ENCODE data around the gene RPL10. TPM values are rescaled to one million over a fixed set of nuclear protein-coding genes. Genes with fewer than 3 reads are reported as not detected.
"Not testable (repeated sequence)": the region's sequence is repeated elsewhere in the genome, so short reads cannot be mapped to it uniquely, and the experiment has no call there.

RPL10 gene
- total RNA-seq, 1 experiment from 2014 or later = 2,445 TPM

DNA sequence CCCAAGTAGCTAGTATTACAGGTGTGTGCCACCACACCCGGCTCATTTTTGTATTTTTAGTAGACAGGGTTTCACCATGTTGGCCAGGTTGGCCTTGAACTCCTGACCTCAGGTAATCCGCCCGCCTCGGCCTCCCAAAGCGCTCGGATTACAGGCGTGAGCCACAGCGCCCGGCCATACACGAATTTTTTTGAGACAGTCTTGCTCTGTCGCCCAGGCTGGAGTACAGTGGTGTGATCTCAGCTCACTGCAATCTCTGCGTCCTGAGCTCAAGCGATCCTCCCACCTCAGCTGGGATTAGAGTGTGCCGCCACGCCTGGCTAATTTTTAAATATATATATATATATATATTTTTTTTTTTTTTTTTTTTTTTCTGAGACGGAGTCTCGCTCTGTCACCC lies 1.8 kb upstream of the RPL10 start:
- H3K27me3 ChIP-seq (replicated peaks; ENCODE audit: insufficient read depth, low read depth, low read length, poor library complexity); H3K4me3 ChIP-seq (ENCODE audit: low read depth, low read length, poor library complexity, severe bottlenecking); BruUV-seq (replicated peaks); CTCF ChIA-PET; POLR2A ChIA-PET (ENCODE audit: low non-redundant PET); H3K4me1 ChIP-seq (ENCODE audit: insufficient read depth, low read length, poor library complexity, severe bottlenecking); H3K9me3 ChIP-seq (ENCODE audit: low read depth, low read length, poor library complexity, severe bottlenecking); DNase-seq (ENCODE audit: low spot score); H3K27ac ChIP-seq (ENCODE audit: low read depth, low read length, poor library complexity, severe bottlenecking): not testable (repeated sequence)
- H3K36me3 ChIP-seq (ENCODE audit: insufficient read depth, low read length, poor library complexity, severe bottlenecking) = peaks cover 25% of the 10 kb centered on the region
- intact Hi-C loops (cut with micrococcal nuclease; ENCODE audit: unreplicated experiment) = loop anchor here (10.0 kb wide), 1 partner anchor 422 kb away; the partner anchor contains the start of genes HCFC1 and TMEM187

DNA sequence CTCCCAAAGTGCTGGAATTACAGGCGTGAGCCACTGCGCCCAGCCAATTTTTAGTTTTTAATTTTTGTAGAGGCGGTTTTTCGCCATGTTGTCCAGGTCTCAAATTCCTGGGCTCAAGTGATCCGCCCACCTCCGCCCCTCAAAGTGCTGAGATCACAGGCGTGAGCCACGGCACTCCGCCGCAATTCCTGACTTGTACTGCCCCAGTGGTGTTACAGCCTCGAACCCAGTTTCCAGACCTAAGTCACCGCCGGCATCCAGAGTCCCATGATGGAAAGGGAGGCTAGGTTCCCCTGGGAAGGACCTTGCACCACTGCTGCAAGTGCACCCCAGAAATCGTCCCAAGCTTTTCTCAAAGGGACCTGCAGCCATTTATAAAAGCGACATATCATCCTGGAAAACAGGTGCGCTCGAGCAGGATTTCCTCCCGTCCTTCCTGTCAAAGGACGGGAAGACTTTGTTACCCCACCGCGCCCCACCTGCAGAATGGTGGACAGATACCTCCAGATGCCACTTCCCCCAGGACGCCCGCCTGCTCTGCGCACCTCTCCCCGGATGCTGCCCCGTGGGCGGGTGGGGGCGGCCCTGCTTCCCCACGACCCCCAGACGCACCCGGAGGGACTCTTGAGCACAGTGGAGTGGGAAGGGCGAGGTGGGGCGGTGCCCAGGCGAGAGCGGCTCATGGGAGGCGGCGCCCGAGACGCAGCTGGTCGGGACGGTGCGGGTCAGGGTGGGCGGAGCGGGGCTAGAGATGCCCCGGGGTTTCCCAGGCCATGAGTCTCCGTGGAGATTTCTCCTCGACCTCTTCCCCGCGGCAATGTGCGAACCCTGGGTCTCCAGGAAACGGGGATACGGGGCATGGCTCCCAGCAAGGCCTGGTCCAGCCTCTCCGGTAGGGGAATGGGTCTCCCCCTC lies 947 bp upstream of the RPL10 start:
- TSS peak; percentile 84 for BruUV-seq (replicated peaks)

GRCh38 chrX:154398668-154399526 lies 720 bp downstream of the RPL10 start:
- intact Hi-C loops (cut with micrococcal nuclease; ENCODE audit: unreplicated experiment) = loop anchor here (10.0 kb wide), 1 partner anchor 424 kb away; the partner anchor contains the start of genes HCFC1 and TMEM187
- TSS peak; percentile 82 for BruUV-seq (replicated peaks)
- Histone ChIP-seq H3K9me3 (ENCODE audit: low read depth, low read length, poor library complexity, severe bottlenecking) (no peaks in the 10 kb centered on the region), H3K36me3 (ENCODE audit: insufficient read depth, low read length, poor library complexity, severe bottlenecking) (peaks cover 25% of the 10 kb centered on the region), H3K4me3 (ENCODE audit: low read depth, low read length, poor library complexity, severe bottlenecking) (peak overlapping the region; percentile 89), H3K4me1 (ENCODE audit: insufficient read depth, low read length, poor library complexity, severe bottlenecking) (no peaks in the 10 kb centered on the region), H3K27me3 (replicated peaks; ENCODE audit: insufficient read depth, low read depth, low read length, poor library complexity) (no peaks in the 10 kb centered on the region), H3K27ac (ENCODE audit: low read depth, low read length, poor library complexity, severe bottlenecking) (peak overlapping the region; percentile 100)
- POLR2A ChIA-PET (ENCODE audit: low non-redundant PET) = no interaction called here
- TF ChIP-seq, protein P1, sequence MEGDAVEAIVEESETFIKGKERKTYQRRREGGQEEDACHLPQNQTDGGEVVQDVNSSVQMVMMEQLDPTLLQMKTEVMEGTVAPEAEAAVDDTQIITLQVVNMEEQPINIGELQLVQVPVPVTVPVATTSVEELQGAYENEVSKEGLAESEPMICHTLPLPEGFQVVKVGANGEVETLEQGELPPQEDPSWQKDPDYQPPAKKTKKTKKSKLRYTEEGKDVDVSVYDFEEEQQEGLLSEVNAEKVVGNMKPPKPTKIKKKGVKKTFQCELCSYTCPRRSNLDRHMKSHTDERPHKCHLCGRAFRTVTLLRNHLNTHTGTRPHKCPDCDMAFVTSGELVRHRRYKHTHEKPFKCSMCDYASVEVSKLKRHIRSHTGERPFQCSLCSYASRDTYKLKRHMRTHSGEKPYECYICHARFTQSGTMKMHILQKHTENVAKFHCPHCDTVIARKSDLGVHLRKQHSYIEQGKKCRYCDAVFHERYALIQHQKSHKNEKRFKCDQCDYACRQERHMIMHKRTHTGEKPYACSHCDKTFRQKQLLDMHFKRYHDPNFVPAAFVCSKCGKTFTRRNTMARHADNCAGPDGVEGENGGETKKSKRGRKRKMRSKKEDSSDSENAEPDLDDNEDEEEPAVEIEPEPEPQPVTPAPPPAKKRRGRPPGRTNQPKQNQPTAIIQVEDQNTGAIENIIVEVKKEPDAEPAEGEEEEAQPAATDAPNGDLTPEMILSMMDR (conservative IDR thresholded peaks at IDR 0.05; ENCODE audit: low read depth, low read length) = peak; percentile 83
- no peak for TF ChIP-seq EZH2 (IDR thresholded peaks at IDR 0.05; ENCODE audit: borderline replicate concordance, low read depth, low read length, poor library complexity, severe bottlenecking)
- CTCF ChIA-PET = no interaction called here
- DNase-seq (ENCODE audit: low spot score) = peak; percentile 81

More for the DNA sequence above, 947 bp upstream of the RPL10 start:
- CTCF ChIA-PET = no interaction called here
- Histone ChIP-seq H3K4me3 (ENCODE audit: low read depth, low read length, poor library complexity, severe bottlenecking) (peak overlapping the region; percentile 89), H3K9me3 (ENCODE audit: low read depth, low read length, poor library complexity, severe bottlenecking) (no peaks in the 10 kb centered on the region), H3K4me1 (ENCODE audit: insufficient read depth, low read length, poor library complexity, severe bottlenecking) (no peaks in the 10 kb centered on the region), H3K36me3 (ENCODE audit: insufficient read depth, low read length, poor library complexity, severe bottlenecking) (peaks cover 25% of the 10 kb centered on the region), H3K27ac (ENCODE audit: low read depth, low read length, poor library complexity, severe bottlenecking) (peak overlapping the region; percentile 100), H3K27me3 (replicated peaks; ENCODE audit: insufficient read depth, low read depth, low read length, poor library complexity) (no peaks in the 10 kb centered on the region)
- DNase-seq (ENCODE audit: low spot score) = peak; percentile 61
- no peak for TF ChIP-seq EZH2 (IDR thresholded peaks at IDR 0.05; ENCODE audit: borderline replicate concordance, low read depth, low read length, poor library complexity, severe bottlenecking)
- POLR2A ChIA-PET (ENCODE audit: low non-redundant PET) = interaction anchor here (0.6 to 1.1 kb wide), 4 partner anchors 18 to 130 kb away, joined by 3 to 4 read pairs (median 3); no protein-coding TSS in a partner anchor
- intact Hi-C loops (cut with micrococcal nuclease; ENCODE audit: unreplicated experiment) = loop anchor here (10.0 kb wide), 1 partner anchor 422 kb away; the partner anchor contains the start of genes HCFC1 and TMEM187

Data from A673 (cell line).